ENCODE measurements around the gene GPRC5D. TPM values are rescaled to one million over a fixed set of nuclear protein-coding genes. Genes with fewer than 3 reads are reported as not detected.

The GPRC5D gene
- total RNA-seq, 1 donor from 2014 or later, result not detected

DNA sequence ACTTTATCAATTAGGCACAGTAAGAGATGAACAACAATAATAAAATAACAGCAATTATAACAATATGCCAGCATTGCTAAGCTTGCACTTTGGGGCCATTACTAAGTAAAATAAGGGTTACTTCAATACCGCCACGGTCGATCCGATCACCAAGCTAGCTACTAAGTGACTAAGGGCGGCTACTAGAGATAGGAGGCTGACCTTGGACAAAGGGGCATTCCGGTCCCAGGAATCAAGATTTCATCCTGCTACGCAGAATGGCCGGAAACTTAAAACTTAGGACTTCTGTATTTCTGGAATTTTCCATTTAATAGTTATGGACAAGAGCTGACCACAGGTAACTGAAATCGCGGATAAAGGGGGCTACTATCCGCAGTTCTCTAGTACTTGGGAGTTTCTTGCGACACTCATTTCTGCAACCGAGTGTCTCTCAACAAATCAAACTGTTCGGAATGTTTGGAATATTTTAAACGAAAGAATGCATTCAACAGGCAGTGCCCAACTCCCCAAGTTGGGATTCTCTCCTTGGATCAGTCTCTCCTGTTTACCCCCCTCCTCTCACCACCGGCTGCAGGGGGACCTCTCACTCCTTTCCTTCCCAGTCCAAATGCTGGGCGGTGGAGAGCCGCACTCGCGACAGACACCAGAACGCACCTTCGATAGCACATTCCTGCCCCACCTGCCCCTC lies 47.4 kb upstream of the GPRC5D start:
- peak overlapping the region; percentile 97 for H3K4me3 Mint-ChIP-seq
- peak overlapping the region; percentile 91 for H3K27ac Mint-ChIP-seq
- DNase-seq (ENCODE audit: low spot score in 2 of 2, unreplicated experiment in 2 of 2), result peak; percentile 27 to 63
- no peaks in the 10 kb centered on the region for H3K9me3 Mint-ChIP-seq
- H3K4me1 Mint-ChIP-seq, result peaks cover 52% of the 10 kb centered on the region
- no peaks in the 10 kb centered on the region for H3K36me3 Mint-ChIP-seq
- no peaks in the 10 kb centered on the region for H3K27me3 Mint-ChIP-seq (ENCODE audit: low read depth)
- TF ChIP-seq, protein P1, sequence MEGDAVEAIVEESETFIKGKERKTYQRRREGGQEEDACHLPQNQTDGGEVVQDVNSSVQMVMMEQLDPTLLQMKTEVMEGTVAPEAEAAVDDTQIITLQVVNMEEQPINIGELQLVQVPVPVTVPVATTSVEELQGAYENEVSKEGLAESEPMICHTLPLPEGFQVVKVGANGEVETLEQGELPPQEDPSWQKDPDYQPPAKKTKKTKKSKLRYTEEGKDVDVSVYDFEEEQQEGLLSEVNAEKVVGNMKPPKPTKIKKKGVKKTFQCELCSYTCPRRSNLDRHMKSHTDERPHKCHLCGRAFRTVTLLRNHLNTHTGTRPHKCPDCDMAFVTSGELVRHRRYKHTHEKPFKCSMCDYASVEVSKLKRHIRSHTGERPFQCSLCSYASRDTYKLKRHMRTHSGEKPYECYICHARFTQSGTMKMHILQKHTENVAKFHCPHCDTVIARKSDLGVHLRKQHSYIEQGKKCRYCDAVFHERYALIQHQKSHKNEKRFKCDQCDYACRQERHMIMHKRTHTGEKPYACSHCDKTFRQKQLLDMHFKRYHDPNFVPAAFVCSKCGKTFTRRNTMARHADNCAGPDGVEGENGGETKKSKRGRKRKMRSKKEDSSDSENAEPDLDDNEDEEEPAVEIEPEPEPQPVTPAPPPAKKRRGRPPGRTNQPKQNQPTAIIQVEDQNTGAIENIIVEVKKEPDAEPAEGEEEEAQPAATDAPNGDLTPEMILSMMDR (IDR thresholded peaks at IDR 0.05; ENCODE audit: unreplicated experiment), result no peak

DNA sequence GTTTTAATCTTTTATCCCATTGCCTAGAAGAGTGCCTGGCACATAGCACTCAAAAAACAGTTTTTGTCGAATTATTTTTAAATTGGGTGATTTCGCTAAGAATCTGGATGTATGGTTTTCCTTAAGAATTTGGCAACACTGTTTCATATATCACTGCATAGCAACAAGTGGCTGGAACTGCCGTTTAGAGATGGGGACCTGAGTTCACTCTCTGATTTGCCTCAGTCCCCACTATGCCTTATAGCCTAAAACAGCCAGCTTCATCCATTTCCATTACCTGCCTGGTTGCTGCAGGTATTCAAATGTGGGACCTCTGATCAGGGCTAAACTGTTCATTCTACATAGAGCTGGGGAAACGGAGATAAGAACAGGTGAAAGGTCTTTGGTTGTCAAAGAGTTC lies 46.3 kb upstream of the GPRC5D start:
- TF ChIP-seq, protein P1 (IDR thresholded peaks at IDR 0.05; ENCODE audit: unreplicated experiment), result no peak
- Mint-ChIP-seq H3K36me3 (no peaks in the 10 kb centered on the region), H3K9me3 (no peaks in the 10 kb centered on the region), H3K27ac (no peak overlapping the region), H3K4me3 (no peak overlapping the region), H3K27me3 (ENCODE audit: low read depth) (no peaks in the 10 kb centered on the region), H3K4me1 (peaks cover 54% of the 10 kb centered on the region)
- DNase-seq (ENCODE audit: low spot score in 2 of 2, unreplicated experiment in 2 of 2), result no peak

DNA sequence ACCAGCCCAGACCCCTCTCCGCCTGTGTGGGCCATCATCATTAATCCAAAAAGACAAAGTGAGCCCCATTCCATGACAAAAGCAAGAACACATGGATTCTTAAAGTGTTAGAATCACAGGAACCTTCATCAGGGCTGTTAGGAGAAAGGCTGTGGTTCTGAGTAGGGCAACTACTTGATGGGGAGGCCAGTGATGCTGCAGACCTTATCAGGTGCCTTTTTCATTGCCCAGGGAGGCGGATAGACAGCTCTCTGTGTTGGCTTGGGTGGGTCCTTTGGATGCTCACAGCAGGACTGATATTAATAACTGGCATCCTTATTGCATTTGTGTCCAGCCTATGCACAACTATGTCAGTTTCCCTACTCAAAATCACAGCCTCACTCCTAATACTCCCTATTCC lies 45.8 kb upstream of the GPRC5D start:
- no peak overlapping the region for H3K4me3 Mint-ChIP-seq

DNA sequence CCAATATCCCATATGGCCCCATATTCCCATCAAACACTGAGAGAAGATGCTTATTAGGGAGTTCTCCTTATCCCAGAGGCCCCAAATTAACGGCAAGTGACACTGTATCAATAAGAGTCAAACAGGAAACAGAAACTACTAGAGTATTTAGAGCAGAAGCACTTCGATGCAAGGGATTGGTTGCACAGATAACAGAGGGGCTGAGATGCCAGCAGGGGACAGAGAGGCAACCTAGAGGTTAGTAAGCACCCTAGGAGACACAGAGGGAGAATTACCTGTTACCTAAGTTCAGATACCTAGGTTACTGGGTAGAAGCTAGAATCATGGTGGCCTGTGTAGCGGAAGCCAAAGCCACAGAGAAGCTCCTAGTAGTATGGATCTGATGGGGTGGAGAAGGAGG lies 45.2 kb upstream of the GPRC5D start:
- DNase-seq (ENCODE audit: low spot score in 2 of 2, unreplicated experiment in 2 of 2), result no peak
- no peaks in the 10 kb centered on the region for H3K36me3 Mint-ChIP-seq
- no peak overlapping the region for H3K4me3 Mint-ChIP-seq
- H3K27me3 Mint-ChIP-seq (ENCODE audit: low read depth), result no peaks in the 10 kb centered on the region
- TF ChIP-seq, protein P1 (IDR thresholded peaks at IDR 0.05; ENCODE audit: unreplicated experiment), result no peak
- peaks cover 54% of the 10 kb centered on the region for H3K4me1 Mint-ChIP-seq
- no peak overlapping the region for H3K27ac Mint-ChIP-seq
- no peaks in the 10 kb centered on the region for H3K9me3 Mint-ChIP-seq

More for the DNA sequence above, 45.8 kb upstream of the GPRC5D start:
- TF ChIP-seq, protein P1 (IDR thresholded peaks at IDR 0.05; ENCODE audit: unreplicated experiment), result no peak
- Mint-ChIP-seq H3K36me3 (no peaks in the 10 kb centered on the region), H3K27ac (no peak overlapping the region), H3K4me1 (peaks cover 54% of the 10 kb centered on the region), H3K27me3 (ENCODE audit: low read depth) (no peaks in the 10 kb centered on the region), H3K9me3 (no peaks in the 10 kb centered on the region)
- no peak for DNase-seq (ENCODE audit: low spot score in 2 of 2, unreplicated experiment in 2 of 2)

DNA sequence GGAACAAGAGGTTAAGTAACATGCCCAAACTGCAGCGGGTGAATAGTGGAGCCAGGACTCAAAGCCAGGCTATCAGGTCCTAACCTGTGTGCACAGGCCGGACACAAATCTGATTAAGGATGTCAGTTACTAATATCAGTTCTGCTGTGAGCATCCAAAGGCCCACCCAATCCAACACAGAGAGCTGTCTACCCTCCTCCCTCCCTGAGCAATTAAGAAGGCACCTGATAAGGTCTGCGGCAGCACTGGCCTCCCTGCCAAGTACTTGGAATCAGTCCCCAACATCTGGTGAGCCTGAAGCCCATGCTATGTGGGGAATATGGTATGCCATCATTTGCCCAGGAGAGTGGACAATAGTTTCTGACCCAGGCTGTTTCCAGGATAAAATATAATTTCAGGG lies 44.2 kb upstream of the GPRC5D start:
- Mint-ChIP-seq H3K4me3 (no peak overlapping the region), H3K9me3 (no peaks in the 10 kb centered on the region), H3K27me3 (ENCODE audit: low read depth) (no peaks in the 10 kb centered on the region), H3K27ac (no peak overlapping the region), H3K36me3 (no peaks in the 10 kb centered on the region), H3K4me1 (peaks cover 56% of the 10 kb centered on the region)
- TF ChIP-seq, protein P1 (IDR thresholded peaks at IDR 0.05; ENCODE audit: unreplicated experiment), result no peak
- no peak for DNase-seq (ENCODE audit: low spot score in 2 of 2, unreplicated experiment in 2 of 2)

Measured in mesothelial cell of epicardium (in vitro differentiated cells).